Epithelial cell of proximal tubule (primary cell): Measurements from ENCODE around the gene LARGE2. TPM values are rescaled to one million over a fixed set of nuclear protein-coding genes. Genes with fewer than 3 reads are reported as not detected.
A peak's percentile ranks its signal among the peaks of the same experiment; 100 is the strongest.
"Not testable (repeated sequence)": the region's sequence is repeated elsewhere in the genome, so short reads cannot be mapped to it uniquely, and the experiment has no call there.

Experiments used
- DNase-seq: peaks from one replicate; pipeline ENCODE4 v3.0.0-alpha.2; 2011; ENCODE audit warnings: low read depth
- H3K4me3 ChIP-seq: 2 replicates; pipeline ENCODE4 v1.5.1; 2011; ENCODE audit warnings: low read depth, mild to moderate bottlenecking, low read length
- CTCF ChIP-seq: conservative IDR thresholded peaks from 2 replicates; pipeline ENCODE4 v1.5.1; 2012; ENCODE audit warnings: low read depth, mild to moderate bottlenecking, low read length
- total RNA-seq: library from RNA; depleted of rRNA; stranded (reverse); fragments of >200 nt; gene quantifications from 2 replicates; pipeline ENCODE4 v1.2.3, GENCODE V29; 2015

LARGE2 gene
- total RNA-seq, 1 donor from 2014 or later, result 3.3 TPM

GRCh38 chr11:45896422-45896984 lies 26.0 kb upstream of the LARGE2 start:
- no peak for DNase-seq
- H3K4me3 ChIP-seq, result no peak overlapping the region
- no peak for TF ChIP-seq CTCF

- TF ChIP-seq CTCF, result no peak
- no peak overlapping the region for H3K4me3 ChIP-seq
- no peak for DNase-seq
These were observed 24.9 kb upstream of the LARGE2 start for GRCh38 chr11:45897556-45897955.

- no peak for TF ChIP-seq CTCF
- no peak overlapping the region for H3K4me3 ChIP-seq
- DNase-seq, result no peak
These were observed 23.4 kb upstream of the LARGE2 start for GRCh38 chr11:45899086-45899447.

- H3K4me3 ChIP-seq, result peak overlapping the region; percentile 61
- no peak for TF ChIP-seq CTCF
- no peak for DNase-seq
These were observed 22.8 kb upstream of the LARGE2 start for GRCh38 chr11:45899448-45900174.

- DNase-seq, result not testable (repeated sequence)
- H3K4me3 ChIP-seq, result peak overlapping the region; percentile 61
These were observed 22.2 kb upstream of the LARGE2 start for GRCh38 chr11:45900175-45900800.

GRCh38 chr11:45900916-45901617 lies 21.4 kb upstream of the LARGE2 start:
- no peak for TF ChIP-seq CTCF
- DNase-seq, result no peak
- H3K4me3 ChIP-seq, result peak overlapping the region; percentile 61

- no peak for TF ChIP-seq CTCF
These were observed 20.8 kb upstream of the LARGE2 start for GRCh38 chr11:45901626-45902025.

More at GRCh38 chr11:45901626-45902025, 20.8 kb upstream of the LARGE2 start:
- DNase-seq, result no peak
- no peak overlapping the region for H3K4me3 ChIP-seq
